Loucy (cell line): ENCODE measurements around the gene MAP6.

Source experiments
- H2AFZ ChIP-seq: fragments of 200-600 bp; sonication (generic); 2 replicates; pipeline ENCODE4 v1.6.0; 2016; ENCODE audit warnings: antibody characterized with exemption, mild to moderate bottlenecking, low read length, moderate library complexity
- H3F3A ChIP-seq: fragments of 200-600 bp; 2 replicates; pipeline ENCODE4 v1.6.0; 2016; ENCODE audit warnings: antibody characterized with exemption, low read depth, mild to moderate bottlenecking
- H3K27me3 ChIP-seq: fragments of 200-600 bp; sonication (generic); 2 replicates; pipeline ENCODE4 v1.6.1; 2014; ENCODE audit warnings: low read length, mild to moderate bottlenecking; ENCODE audit not compliant: insufficient read depth, poor library complexity, severe bottlenecking
- H3K36me3 ChIP-seq: fragments of 200-600 bp; sonication (generic); 2 replicates; pipeline ENCODE4 v1.6.1; 2016; ENCODE audit warnings: low read length; ENCODE audit not compliant: insufficient read depth
- H3K4me1 ChIP-seq: fragments of 200-600 bp; sonication (generic); 2 replicates; pipeline ENCODE4 v1.5.1; 2014; ENCODE audit warnings: low read length, mild to moderate bottlenecking; ENCODE audit not compliant: insufficient read depth, poor library complexity, severe bottlenecking
- H3K4me2 ChIP-seq: fragments of 200-600 bp; sonication (generic); 2 replicates; pipeline ENCODE4 v1.6.0; 2014; ENCODE audit warnings: antibody characterized with exemption, low read length, low read depth, mild to moderate bottlenecking; ENCODE audit not compliant: poor library complexity, severe bottlenecking
- H3K4me3 ChIP-seq: fragments of 200-600 bp; sonication (generic); 2 replicates; pipeline ENCODE4 v1.5.1; 2014; ENCODE audit warnings: low read length, mild to moderate bottlenecking, mixed read lengths; ENCODE audit not compliant: poor library complexity, severe bottlenecking
- H3K79me2 ChIP-seq: fragments of 200-600 bp; sonication (generic); 2 replicates; pipeline ENCODE4 v1.6.1; 2014; ENCODE audit warnings: low read length; ENCODE audit not compliant: insufficient read depth
- H3K9ac ChIP-seq: fragments of 200-600 bp; sonication (generic); 2 replicates; pipeline ENCODE4 v1.6.0; 2014; ENCODE audit warnings: mild to moderate bottlenecking, low read depth, low read length, moderate library complexity; ENCODE audit not compliant: poor library complexity, severe bottlenecking
- H3K9me2 ChIP-seq: fragments of 200-600 bp; sonication (generic); replicated peaks from 2 replicates; pipeline ENCODE4 v1.6.1; 2016; ENCODE audit warnings: low read depth, low read length, mixed read lengths
- H3K9me3 ChIP-seq: fragments of 200-600 bp; sonication (generic); 2 replicates; pipeline ENCODE4 v1.6.1; 2014; ENCODE audit warnings: mild to moderate bottlenecking, antibody characterized with exemption, low read length, low read depth; ENCODE audit not compliant: insufficient read depth
- H4K20me1 ChIP-seq: fragments of 200-600 bp; sonication (generic); 2 replicates; pipeline ENCODE4 v1.6.0; 2014; ENCODE audit warnings: antibody characterized with exemption, low read length, mild to moderate bottlenecking; ENCODE audit not compliant: insufficient read depth, poor library complexity, severe bottlenecking
- CTCF ChIP-seq: fragments of 200-600 bp; sonication (generic); conservative IDR thresholded peaks from 2 replicates; pipeline ENCODE4 v1.5.1; 2014; ENCODE audit warnings: mild to moderate bottlenecking, antibody characterized with exemption, low read length
- EZH2phosphoT487 ChIP-seq: fragments of 200-600 bp; IDR thresholded peaks from 2 replicates; pipeline ENCODE4 v1.6.1; 2018; ENCODE audit warnings: antibody characterized with exemption, mild to moderate bottlenecking, moderate library complexity, borderline replicate concordance

The MAP6 gene

GRCh38 chr11:75543806-75544205 lies 125.0 kb downstream of the MAP6 start:
- Histone ChIP-seq H3K36me3 (no peaks in the 10 kb centered on the region), H3K79me2 (no peaks in the 10 kb centered on the region), H3K4me3 (no peak overlapping the region), H3K4me2 (no peak overlapping the region), H2AFZ (no peak overlapping the region), H3K9me2 (no peaks in the 10 kb centered on the region), H3K9ac (no peak overlapping the region), H3F3A (no peaks in the 10 kb centered on the region), H4K20me1 (no peaks in the 10 kb centered on the region), H3K9me3 (no peaks in the 10 kb centered on the region), H3K27me3 (no peaks in the 10 kb centered on the region), H3K4me1 (peaks cover 3% of the 10 kb centered on the region)
- TF ChIP-seq CTCF (no peak), EZH2phosphoT487 (no peak)

GRCh38 chr11:75542088-75542438 lies 126.8 kb downstream of the MAP6 start:
- Histone ChIP-seq H3F3A (no peaks in the 10 kb centered on the region), H3K36me3 (no peaks in the 10 kb centered on the region), H3K9me3 (no peaks in the 10 kb centered on the region), H4K20me1 (no peaks in the 10 kb centered on the region), H3K4me1 (no peaks in the 10 kb centered on the region), H3K9me2 (no peaks in the 10 kb centered on the region), H2AFZ (no peak overlapping the region), H3K27me3 (no peaks in the 10 kb centered on the region), H3K4me3 (no peak overlapping the region), H3K9ac (no peak overlapping the region), H3K4me2 (no peak overlapping the region), H3K79me2 (no peaks in the 10 kb centered on the region)
- no peak for TF ChIP-seq CTCF
- no peak for TF ChIP-seq EZH2phosphoT487

- H2AFZ ChIP-seq = no peak overlapping the region
- no peaks in the 10 kb centered on the region for H3K36me3 ChIP-seq
- no peaks in the 10 kb centered on the region for H4K20me1 ChIP-seq
- no peaks in the 10 kb centered on the region for H3K9me2 ChIP-seq
- no peaks in the 10 kb centered on the region for H3F3A ChIP-seq
- no peak overlapping the region for H3K9ac ChIP-seq
- no peaks in the 10 kb centered on the region for H3K9me3 ChIP-seq
- no peaks in the 10 kb centered on the region for H3K4me1 ChIP-seq
- no peaks in the 10 kb centered on the region for H3K27me3 ChIP-seq
- H3K79me2 ChIP-seq = no peaks in the 10 kb centered on the region
- TF ChIP-seq CTCF (no peak), EZH2phosphoT487 (no peak)
- H3K4me2 ChIP-seq = no peak overlapping the region
- no peak overlapping the region for H3K4me3 ChIP-seq
Measured at GRCh38 chr11:75541193-75542087, 127.4 kb downstream of the MAP6 start.
